Measurements from ENCODE around the gene RNF213.

RNF213 gene

GRCh38 chr17:80281516-80281915 is 20.9 kb downstream of the RNF213 start:
- H3K4me3 ChIP-seq (ENCODE audit: low read length), result no peak overlapping the region
- TF ChIP-seq, protein P1, sequence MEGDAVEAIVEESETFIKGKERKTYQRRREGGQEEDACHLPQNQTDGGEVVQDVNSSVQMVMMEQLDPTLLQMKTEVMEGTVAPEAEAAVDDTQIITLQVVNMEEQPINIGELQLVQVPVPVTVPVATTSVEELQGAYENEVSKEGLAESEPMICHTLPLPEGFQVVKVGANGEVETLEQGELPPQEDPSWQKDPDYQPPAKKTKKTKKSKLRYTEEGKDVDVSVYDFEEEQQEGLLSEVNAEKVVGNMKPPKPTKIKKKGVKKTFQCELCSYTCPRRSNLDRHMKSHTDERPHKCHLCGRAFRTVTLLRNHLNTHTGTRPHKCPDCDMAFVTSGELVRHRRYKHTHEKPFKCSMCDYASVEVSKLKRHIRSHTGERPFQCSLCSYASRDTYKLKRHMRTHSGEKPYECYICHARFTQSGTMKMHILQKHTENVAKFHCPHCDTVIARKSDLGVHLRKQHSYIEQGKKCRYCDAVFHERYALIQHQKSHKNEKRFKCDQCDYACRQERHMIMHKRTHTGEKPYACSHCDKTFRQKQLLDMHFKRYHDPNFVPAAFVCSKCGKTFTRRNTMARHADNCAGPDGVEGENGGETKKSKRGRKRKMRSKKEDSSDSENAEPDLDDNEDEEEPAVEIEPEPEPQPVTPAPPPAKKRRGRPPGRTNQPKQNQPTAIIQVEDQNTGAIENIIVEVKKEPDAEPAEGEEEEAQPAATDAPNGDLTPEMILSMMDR (conservative IDR thresholded peaks at IDR 0.05; ENCODE audit: low read depth, low read length), result no peak
- DNase-seq (ENCODE audit: low read depth), result no peak

DNA sequence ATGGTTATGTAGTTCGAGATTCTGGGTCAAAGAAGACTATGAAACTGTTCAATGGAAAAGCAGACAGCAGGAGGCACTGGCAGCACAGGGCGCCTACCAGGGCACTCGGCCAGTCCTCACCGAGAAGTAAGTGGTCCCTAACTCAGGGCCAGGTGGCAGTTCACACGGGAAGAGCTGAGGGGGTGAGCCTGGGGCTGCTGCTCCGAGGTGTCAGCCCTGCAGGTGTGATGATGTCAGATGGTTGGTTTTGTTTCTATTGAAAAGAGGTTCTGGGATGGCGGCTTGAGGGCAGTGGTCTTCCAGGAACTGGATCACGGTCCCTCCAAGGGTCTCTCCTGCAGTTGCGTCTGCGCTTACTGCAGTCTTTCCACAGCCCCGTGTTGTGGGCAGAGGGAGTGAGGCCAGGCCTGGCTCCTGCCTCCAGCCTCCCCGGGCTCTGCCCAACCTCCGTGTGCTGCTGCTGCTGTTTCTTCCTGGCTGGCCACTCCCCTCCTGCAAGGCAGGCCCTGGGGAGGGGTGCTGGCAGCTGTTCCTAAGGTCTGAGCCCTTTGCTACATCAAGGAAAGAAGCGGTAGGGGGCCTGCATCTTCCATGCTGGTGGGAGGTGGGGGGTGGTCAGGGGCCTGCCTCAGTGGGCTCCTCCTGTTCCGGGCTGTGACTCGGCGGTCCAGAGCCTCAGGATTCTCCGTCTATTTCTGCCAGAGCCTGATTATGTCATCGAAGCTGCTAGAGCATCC is 22.6 kb downstream of the RNF213 start:
- no peak overlapping the region for H3K4me3 ChIP-seq (ENCODE audit: low read length)
- no peak for DNase-seq (ENCODE audit: low read depth)
- TF ChIP-seq, protein P1 (conservative IDR thresholded peaks at IDR 0.05; ENCODE audit: low read depth, low read length), result no peak

DNA sequence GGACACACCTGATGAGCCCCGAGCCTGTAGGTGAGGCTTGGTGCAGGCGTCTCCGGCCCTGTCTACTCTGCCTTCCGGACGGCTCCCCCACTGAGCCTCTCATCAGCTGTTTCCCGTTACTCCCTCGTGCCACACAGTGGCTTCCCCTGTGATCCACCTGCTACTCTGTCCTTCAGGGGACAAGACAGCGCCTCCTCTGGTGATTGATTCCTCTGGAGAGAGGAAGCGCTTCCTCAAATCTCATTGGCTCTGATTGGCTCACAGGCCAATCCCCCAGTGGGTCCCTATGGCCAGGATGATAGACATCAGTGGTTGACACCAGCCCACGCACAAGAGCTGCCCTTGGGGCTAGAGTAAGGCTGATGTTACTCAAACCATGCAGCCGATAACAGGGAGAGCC is 24.0 kb downstream of the RNF213 start:
- no peak overlapping the region for H3K4me3 ChIP-seq (ENCODE audit: low read length)
- DNase-seq (ENCODE audit: low read depth), result no peak
- TF ChIP-seq, protein P1 (conservative IDR thresholded peaks at IDR 0.05; ENCODE audit: low read depth, low read length), result peak; percentile 6

- no peak overlapping the region for H3K4me3 ChIP-seq (ENCODE audit: low read length)
- TF ChIP-seq, protein P1 (conservative IDR thresholded peaks at IDR 0.05; ENCODE audit: low read depth, low read length), result no peak
- no peak for DNase-seq (ENCODE audit: low read depth)
These were observed 24.7 kb downstream of the RNF213 start for GRCh38 chr17:80285237-80285920.

DNA sequence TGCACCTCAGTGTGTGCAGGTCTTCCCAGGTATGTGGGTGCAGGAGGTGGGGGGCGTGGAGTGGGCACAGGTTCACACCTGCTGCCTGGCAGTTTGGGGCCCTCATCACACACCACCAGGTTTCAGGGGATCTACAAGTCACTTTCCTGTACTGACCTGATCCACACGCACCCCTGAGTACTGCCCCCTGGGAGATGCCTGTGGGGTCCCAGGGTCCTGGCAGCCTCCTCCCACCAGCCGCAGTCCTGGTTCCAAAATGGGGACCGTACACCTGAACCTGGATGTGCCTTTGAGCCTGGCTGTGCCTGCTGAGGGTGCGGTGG is 25.9 kb downstream of the RNF213 start:
- TF ChIP-seq, protein P1 (conservative IDR thresholded peaks at IDR 0.05; ENCODE audit: low read depth, low read length), result no peak
- H3K4me3 ChIP-seq (ENCODE audit: low read length), result no peak overlapping the region
- no peak for DNase-seq (ENCODE audit: low read depth)

GRCh38 chr17:80287038-80287437 is 26.4 kb downstream of the RNF213 start:
- no peak for DNase-seq (ENCODE audit: low read depth)
- TF ChIP-seq, protein P1 (conservative IDR thresholded peaks at IDR 0.05; ENCODE audit: low read depth, low read length), result no peak

More at GRCh38 chr17:80287038-80287437, 26.4 kb downstream of the RNF213 start:
- no peak overlapping the region for H3K4me3 ChIP-seq (ENCODE audit: low read length)
